Measurements from ENCODE around the gene ANO4. TPM values are rescaled to one million over a fixed set of nuclear protein-coding genes. Genes with fewer than 3 reads are reported as not detected.

Gene ANO4
- total RNA-seq, 1 donor from 2014 or later: not detected

GRCh38 chr12:100942984-100943749 is 148.6 kb downstream of the ANO4 start:
- H3K27me3 Mint-ChIP-seq (ENCODE audit: low read depth): no peaks in the 10 kb centered on the region
- DNase-seq (ENCODE audit: low spot score): no peak
- intact Hi-C loops (cut with micrococcal nuclease): no loop called here
- H3K27ac Mint-ChIP-seq: no peak overlapping the region
- H3K4me1 Mint-ChIP-seq (ENCODE audit: low read depth): no peaks in the 10 kb centered on the region
- H3K9me3 Mint-ChIP-seq: peaks cover 3% of the 10 kb centered on the region
- H3K36me3 Mint-ChIP-seq (ENCODE audit: low read depth): no peaks in the 10 kb centered on the region
- H3K4me3 Mint-ChIP-seq (ENCODE audit: low read depth): no peak overlapping the region

DNA sequence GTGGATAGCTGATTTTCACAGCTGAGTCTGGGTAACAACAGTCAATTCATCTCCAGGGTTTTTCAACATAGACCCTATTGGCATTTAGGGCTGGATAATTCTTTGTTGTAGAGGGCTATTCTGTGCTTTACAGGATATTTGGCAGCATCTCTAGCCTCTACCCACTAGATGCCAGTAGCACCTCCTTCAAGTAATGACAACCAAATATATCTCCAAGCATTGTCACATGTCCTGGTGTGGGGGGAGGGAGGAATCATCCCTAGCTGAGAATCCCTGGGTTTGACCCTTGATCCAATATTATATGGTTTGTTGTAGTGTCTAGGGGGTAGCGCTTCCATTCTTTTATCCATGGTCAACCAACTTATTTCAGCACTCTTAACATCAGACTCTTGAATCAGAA is 157.2 kb downstream of the ANO4 start:
- intact Hi-C loops (cut with micrococcal nuclease): no loop called here
- Mint-ChIP-seq H3K4me1 (ENCODE audit: low read depth) (no peaks in the 10 kb centered on the region), H3K36me3 (ENCODE audit: low read depth) (no peaks in the 10 kb centered on the region), H3K27ac (no peak overlapping the region), H3K4me3 (ENCODE audit: low read depth) (no peak overlapping the region), H3K27me3 (ENCODE audit: low read depth) (no peaks in the 10 kb centered on the region), H3K9me3 (no peaks in the 10 kb centered on the region)
- no peak for DNase-seq (ENCODE audit: low spot score)

DNA sequence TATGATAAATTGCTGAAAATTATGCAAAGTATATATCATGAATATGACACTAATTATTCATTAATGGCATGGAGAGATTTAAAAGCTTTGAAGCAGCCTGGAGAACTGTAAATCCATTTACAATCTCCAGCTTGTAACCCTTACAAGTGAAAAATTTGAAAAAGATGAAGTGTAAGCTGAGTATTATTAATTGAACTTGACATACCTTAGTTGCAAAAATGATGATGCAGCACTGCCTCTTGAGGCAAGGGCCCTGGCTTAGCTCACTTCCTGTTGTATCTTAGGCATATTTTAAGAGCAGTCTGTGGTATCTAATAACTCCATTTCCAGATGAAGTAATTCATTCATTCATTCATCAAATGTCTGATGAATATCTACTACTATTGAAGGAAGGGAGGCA is 158.6 kb downstream of the ANO4 start:
- no peaks in the 10 kb centered on the region for H3K9me3 Mint-ChIP-seq
- intact Hi-C loops (cut with micrococcal nuclease): no loop called here
- H3K4me1 Mint-ChIP-seq (ENCODE audit: low read depth): no peaks in the 10 kb centered on the region

DNA sequence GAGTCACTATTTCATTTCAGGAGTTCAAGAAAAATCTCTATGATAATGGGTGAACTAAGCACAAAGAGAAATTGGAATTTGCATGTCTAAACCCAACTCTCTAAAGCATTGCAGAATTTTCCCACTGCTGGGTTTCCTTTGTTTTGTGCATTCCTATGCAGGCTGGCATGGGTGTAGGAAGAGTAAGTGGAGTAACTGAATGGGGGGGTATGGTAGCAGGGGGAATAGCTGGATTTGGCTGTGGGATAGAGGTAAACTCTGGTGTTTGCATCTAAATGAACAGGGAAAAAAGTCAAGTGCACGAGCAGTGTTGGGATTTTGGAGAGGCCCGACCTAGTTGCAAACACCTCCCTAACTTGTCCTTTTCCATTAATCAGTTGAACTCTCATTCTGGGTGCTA is 159.1 kb downstream of the ANO4 start:
- no peak overlapping the region for H3K27ac Mint-ChIP-seq
- no peak for DNase-seq (ENCODE audit: low spot score)
- no peaks in the 10 kb centered on the region for H3K9me3 Mint-ChIP-seq
- no peaks in the 10 kb centered on the region for H3K4me1 Mint-ChIP-seq (ENCODE audit: low read depth)
- H3K27me3 Mint-ChIP-seq (ENCODE audit: low read depth): no peaks in the 10 kb centered on the region
- no peak overlapping the region for H3K4me3 Mint-ChIP-seq (ENCODE audit: low read depth)
- intact Hi-C loops (cut with micrococcal nuclease): no loop called here
- no peaks in the 10 kb centered on the region for H3K36me3 Mint-ChIP-seq (ENCODE audit: low read depth)

More for the DNA sequence above, 158.6 kb downstream of the ANO4 start:
- Mint-ChIP-seq H3K27ac (no peak overlapping the region), H3K4me3 (ENCODE audit: low read depth) (no peak overlapping the region), H3K27me3 (ENCODE audit: low read depth) (no peaks in the 10 kb centered on the region), H3K36me3 (ENCODE audit: low read depth) (no peaks in the 10 kb centered on the region)
- DNase-seq (ENCODE audit: low spot score): no peak

GRCh38 chr12:100954118-100954517 is 159.5 kb downstream of the ANO4 start:
- Mint-ChIP-seq H3K36me3 (ENCODE audit: low read depth) (no peaks in the 10 kb centered on the region), H3K4me1 (ENCODE audit: low read depth) (no peaks in the 10 kb centered on the region), H3K4me3 (ENCODE audit: low read depth) (no peak overlapping the region), H3K9me3 (no peaks in the 10 kb centered on the region), H3K27ac (no peak overlapping the region), H3K27me3 (ENCODE audit: low read depth) (no peaks in the 10 kb centered on the region)
- intact Hi-C loops (cut with micrococcal nuclease): no loop called here
- DNase-seq (ENCODE audit: low spot score): no peak

- intact Hi-C loops (cut with micrococcal nuclease): no loop called here
- no peak for DNase-seq (ENCODE audit: low spot score)
- Mint-ChIP-seq H3K27me3 (ENCODE audit: low read depth) (no peaks in the 10 kb centered on the region), H3K4me1 (ENCODE audit: low read depth) (no peaks in the 10 kb centered on the region), H3K4me3 (ENCODE audit: low read depth) (no peak overlapping the region), H3K9me3 (no peaks in the 10 kb centered on the region), H3K36me3 (ENCODE audit: low read depth) (no peaks in the 10 kb centered on the region), H3K27ac (no peak overlapping the region)
Observed at GRCh38 chr12:100955139-100955538, 160.6 kb downstream of the ANO4 start.

- H3K4me3 Mint-ChIP-seq (ENCODE audit: low read depth): no peak overlapping the region
- intact Hi-C loops (cut with micrococcal nuclease): no loop called here
- no peak overlapping the region for H3K27ac Mint-ChIP-seq
- H3K27me3 Mint-ChIP-seq (ENCODE audit: low read depth): no peaks in the 10 kb centered on the region
- no peaks in the 10 kb centered on the region for H3K36me3 Mint-ChIP-seq (ENCODE audit: low read depth)
- no peak for DNase-seq (ENCODE audit: low spot score)
- H3K4me1 Mint-ChIP-seq (ENCODE audit: low read depth): no peaks in the 10 kb centered on the region
- H3K9me3 Mint-ChIP-seq: no peaks in the 10 kb centered on the region
Observed at GRCh38 chr12:100956311-100956852, 161.8 kb downstream of the ANO4 start.

DNA sequence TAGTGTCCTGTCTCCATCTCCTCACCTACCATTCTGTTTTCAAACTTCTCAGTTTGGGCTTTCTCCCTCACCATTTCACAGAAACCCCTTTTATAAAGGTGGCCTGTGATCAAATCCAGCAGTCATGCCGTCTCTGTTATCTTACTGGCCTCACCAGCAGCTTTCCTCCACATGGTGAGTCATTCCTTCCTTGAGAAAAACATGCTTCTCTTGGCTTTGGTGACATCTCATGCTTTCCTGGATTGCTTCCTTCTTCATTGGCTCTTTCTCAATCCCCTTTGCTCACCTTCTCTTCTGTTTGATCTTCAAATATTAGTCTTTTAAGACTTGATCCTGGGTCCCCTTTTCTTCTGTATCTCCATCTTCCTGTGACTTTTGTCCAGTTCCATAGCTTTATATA is 164.9 kb downstream of the ANO4 start:
- Mint-ChIP-seq H3K36me3 (ENCODE audit: low read depth) (no peaks in the 10 kb centered on the region), H3K27me3 (ENCODE audit: low read depth) (no peaks in the 10 kb centered on the region), H3K9me3 (no peaks in the 10 kb centered on the region), H3K27ac (no peak overlapping the region), H3K4me1 (ENCODE audit: low read depth) (no peaks in the 10 kb centered on the region), H3K4me3 (ENCODE audit: low read depth) (no peak overlapping the region)
- intact Hi-C loops (cut with micrococcal nuclease): no loop called here
- no peak for DNase-seq (ENCODE audit: low spot score)

DNA sequence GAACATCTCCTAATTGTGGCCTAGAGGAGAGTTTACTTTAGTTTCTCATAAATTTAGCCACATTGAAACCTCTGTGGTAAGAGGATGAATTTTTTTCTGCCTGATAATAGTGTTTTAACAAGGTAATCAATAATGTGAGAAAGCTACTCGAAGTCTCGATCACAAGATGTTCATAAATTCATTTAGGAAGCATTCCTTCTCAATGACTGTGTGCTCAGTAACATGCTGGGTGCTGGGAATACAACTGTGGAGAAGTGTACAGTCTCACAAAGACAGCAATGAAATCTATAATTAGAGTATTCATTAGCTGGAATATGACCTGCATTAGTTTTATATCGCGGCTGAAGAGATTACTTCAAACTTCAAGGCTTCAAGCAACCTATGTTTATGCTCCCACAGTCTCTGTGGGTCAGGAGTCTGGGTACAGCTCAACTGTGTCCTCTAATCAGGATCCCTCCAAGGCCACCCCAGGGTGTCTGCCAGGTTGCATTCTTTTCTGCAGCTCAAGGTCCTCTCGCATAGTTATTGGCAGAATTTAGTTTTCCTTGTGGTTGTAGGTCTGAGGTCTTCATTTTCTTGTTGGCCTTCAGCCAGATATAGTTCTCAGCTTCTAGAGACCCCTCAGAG is 167.6 kb downstream of the ANO4 start:
- Mint-ChIP-seq H3K27ac (no peak overlapping the region), H3K27me3 (ENCODE audit: low read depth) (no peaks in the 10 kb centered on the region), H3K4me1 (ENCODE audit: low read depth) (no peaks in the 10 kb centered on the region), H3K36me3 (ENCODE audit: low read depth) (no peaks in the 10 kb centered on the region), H3K9me3 (no peaks in the 10 kb centered on the region), H3K4me3 (ENCODE audit: low read depth) (no peak overlapping the region)
- intact Hi-C loops (cut with micrococcal nuclease): no loop called here
- DNase-seq (ENCODE audit: low spot score): no peak

DNA sequence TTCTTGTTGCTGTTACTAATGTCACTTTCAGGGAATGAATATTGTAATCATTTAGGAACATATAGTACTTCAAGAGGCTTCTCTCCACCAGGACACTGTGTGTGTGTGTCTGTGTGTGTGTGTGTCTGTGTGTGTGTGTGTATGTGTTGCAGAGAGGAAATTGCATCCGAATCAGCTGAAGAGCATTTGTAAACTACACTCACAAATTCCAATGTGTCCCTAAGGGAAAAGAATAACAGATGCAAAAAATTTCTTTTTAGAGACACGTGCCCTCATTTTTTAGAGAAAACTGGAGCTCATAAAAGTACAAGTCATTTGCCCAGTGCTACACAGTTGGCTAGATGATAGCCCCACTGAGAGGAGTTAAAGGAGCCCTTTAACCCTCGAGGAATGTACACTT is 168.8 kb downstream of the ANO4 start:
- no peaks in the 10 kb centered on the region for H3K9me3 Mint-ChIP-seq
- H3K4me3 Mint-ChIP-seq (ENCODE audit: low read depth): no peak overlapping the region
- no peaks in the 10 kb centered on the region for H3K4me1 Mint-ChIP-seq (ENCODE audit: low read depth)
- no peaks in the 10 kb centered on the region for H3K27me3 Mint-ChIP-seq (ENCODE audit: low read depth)
- no peak overlapping the region for H3K27ac Mint-ChIP-seq
- DNase-seq (ENCODE audit: low spot score): no peak
- H3K36me3 Mint-ChIP-seq (ENCODE audit: low read depth): no peaks in the 10 kb centered on the region
- intact Hi-C loops (cut with micrococcal nuclease): no loop called here

DNA sequence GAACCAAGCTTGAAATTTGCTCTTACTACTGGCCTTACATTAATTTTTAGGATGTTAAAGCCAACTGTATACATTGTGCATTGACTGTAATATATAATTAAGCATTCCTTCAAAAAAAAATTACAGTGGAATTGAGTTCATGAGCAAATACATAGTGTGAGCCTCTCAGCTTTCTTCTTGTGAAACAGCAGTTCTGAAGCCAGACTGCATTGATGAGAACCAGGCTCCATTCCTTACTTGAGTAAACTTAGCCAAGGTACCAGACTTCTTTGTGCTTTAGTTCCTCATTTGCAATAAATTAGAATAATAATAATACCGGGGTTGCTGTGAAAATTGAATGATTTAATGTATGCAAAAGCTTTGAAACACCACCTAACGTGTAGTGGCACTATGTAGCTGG is 169.5 kb downstream of the ANO4 start:
- Mint-ChIP-seq H3K4me3 (ENCODE audit: low read depth) (no peak overlapping the region), H3K4me1 (ENCODE audit: low read depth) (no peaks in the 10 kb centered on the region), H3K27me3 (ENCODE audit: low read depth) (no peaks in the 10 kb centered on the region), H3K36me3 (ENCODE audit: low read depth) (no peaks in the 10 kb centered on the region), H3K9me3 (no peaks in the 10 kb centered on the region), H3K27ac (no peak overlapping the region)
- no peak for DNase-seq (ENCODE audit: low spot score)
- intact Hi-C loops (cut with micrococcal nuclease): no loop called here

GRCh38 chr12:100967189-100967588 is 172.6 kb downstream of the ANO4 start:
- H3K27ac Mint-ChIP-seq: no peak overlapping the region
- H3K9me3 Mint-ChIP-seq: no peaks in the 10 kb centered on the region
- no peaks in the 10 kb centered on the region for H3K27me3 Mint-ChIP-seq (ENCODE audit: low read depth)
- H3K4me1 Mint-ChIP-seq (ENCODE audit: low read depth): no peaks in the 10 kb centered on the region
- no peak for DNase-seq (ENCODE audit: low spot score)
- intact Hi-C loops (cut with micrococcal nuclease): no loop called here
- H3K4me3 Mint-ChIP-seq (ENCODE audit: low read depth): no peak overlapping the region
- H3K36me3 Mint-ChIP-seq (ENCODE audit: low read depth): no peaks in the 10 kb centered on the region

DNA sequence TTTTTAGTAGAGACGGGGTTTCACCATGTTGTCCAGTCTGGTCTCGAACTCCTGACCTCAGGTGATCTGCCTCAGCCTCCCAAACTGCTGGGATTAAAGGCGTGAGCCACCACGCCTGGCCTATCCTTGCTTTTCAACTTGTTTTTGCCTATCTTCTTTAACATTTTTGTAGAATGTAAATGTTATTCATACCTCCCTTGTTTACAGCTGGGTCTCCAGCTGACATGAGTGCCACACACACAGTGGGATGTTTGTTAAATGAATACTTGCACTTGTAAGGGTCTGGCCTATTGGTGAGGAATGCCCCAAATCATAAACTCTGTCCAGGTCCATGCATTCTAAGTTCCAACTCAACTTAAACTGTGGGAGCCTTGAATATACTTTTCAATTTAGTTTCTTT is 176.3 kb downstream of the ANO4 start:
- no peak overlapping the region for H3K27ac Mint-ChIP-seq
- no peaks in the 10 kb centered on the region for H3K9me3 Mint-ChIP-seq
- no peak overlapping the region for H3K4me3 Mint-ChIP-seq (ENCODE audit: low read depth)
- no peak for DNase-seq (ENCODE audit: low spot score)
- H3K27me3 Mint-ChIP-seq (ENCODE audit: low read depth): no peaks in the 10 kb centered on the region
- intact Hi-C loops (cut with micrococcal nuclease): no loop called here
- no peaks in the 10 kb centered on the region for H3K4me1 Mint-ChIP-seq (ENCODE audit: low read depth)
- no peaks in the 10 kb centered on the region for H3K36me3 Mint-ChIP-seq (ENCODE audit: low read depth)

Measured in activated T-helper 2 cell treated with anti-CD3 and anti-CD28 coated beads, Interferon-gamma antibody, Interleukin-2, Interleukin-4, amounts not matched to agents 10 μg/mL and 5 μg/mL and 100 μg/mL, durations not matched to agents 14 hours and 24 hours and 36 hours (primary cell).